HG03442 (cell line): Measurements from ENCODE around the gene ABHD16A.

Source experiments
- ATAC-seq: cut with Tn5 transposase; IDR thresholded peaks from one replicate; pipeline ENCODE4 v1.9.1; 2021; ENCODE audit warnings: mild to moderate bottlenecking, moderate library complexity; ENCODE audit not compliant: unreplicated experiment

Gene ABHD16A

GRCh38 chr6:31732029-31732428 is 28.9 kb upstream of the ABHD16A start:
- ATAC-seq = no peak

DNA sequence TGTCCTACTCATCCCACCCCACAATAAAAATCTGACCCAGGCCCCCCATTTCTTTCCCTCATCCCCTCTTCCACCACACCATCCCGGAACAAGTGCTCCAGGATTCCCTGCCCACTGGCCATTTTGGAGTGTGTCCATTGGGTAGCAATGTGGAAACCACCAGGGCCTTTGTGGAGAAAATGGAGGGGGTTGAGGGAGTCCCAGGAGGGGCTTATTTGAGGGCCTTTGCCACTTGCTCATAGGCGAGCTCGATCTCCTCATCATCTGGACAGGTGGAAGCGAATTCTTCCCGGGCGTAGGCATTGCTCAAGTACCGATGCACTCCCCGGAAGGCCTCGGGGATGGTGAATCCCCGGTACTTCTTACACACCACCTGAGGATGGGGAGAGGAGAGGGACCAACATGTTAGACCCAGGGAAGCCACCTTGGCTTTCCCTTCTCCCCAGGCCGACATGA is 27.5 kb upstream of the ABHD16A start:
- no peak for ATAC-seq

GRCh38 chr6:31729979-31730630 is 27.0 kb upstream of the ABHD16A start:
- ATAC-seq = no peak

DNA sequence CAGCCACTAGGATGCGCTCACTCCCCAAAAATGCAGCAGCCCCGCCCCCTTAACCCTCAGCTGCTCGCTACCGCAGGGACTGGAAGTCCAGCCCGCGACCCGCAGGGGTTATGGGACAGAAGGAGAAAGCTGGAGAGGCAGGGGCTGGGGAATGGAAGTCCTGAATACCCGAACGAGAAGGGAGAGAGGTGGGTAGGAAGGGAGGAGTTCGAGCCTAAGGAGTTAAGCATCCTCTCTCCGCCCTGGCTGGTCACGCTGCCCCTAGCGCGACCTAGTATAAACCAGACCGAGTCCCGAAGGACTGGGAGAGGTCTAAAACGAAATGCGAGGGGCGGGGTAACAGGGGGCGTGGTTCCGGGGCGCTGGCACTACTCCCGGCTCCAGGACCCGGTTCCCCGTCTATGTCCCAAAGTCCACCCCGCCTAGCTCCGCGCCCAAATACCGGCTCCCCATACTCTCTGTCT is 26.4 kb upstream of the ABHD16A start:
- ATAC-seq = peak; percentile 39

DNA sequence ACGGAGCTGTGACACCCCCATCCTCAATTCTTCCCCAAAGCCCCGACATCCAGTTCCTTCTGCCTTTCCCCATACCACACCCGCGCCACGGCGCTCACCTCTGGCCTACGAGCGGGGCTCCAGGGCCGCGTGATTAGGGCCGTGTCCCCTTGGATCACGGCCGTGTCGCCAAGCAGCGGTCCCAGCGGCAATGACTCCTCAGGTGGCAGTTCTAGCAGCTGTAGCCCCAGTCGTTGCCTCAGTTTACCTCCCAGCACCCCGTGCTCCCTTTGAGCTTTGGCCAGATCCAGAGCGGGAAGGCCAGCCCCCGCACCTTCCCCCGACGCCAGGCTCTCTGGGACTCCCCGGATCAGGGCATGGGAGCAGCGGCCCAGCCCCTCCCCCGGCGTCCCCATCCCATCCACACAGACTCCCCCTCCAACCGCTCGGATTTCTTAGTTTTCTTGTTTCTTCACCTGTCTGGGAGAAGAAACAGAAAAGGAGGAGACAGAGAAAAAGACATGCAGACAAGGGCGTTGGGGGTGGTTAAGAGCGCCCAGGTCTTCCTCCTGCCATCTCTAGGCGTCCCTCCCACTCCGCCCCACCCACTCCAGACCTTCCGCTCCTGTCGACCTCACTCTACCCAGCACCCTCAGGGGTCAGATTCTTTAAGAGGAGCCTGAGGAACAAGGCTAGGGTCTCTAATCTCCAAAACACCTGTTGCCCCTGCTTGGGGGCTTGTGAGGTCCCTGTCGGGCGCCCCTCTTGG is 25.8 kb upstream of the ABHD16A start, which contains the start of gene DDAH2:
DDAH2 (minus strand) TSS at position 533 of the 748 bp plus-strand sequence; CDS start at position 395, 138 bp downstream.
- ATAC-seq = no peak

GRCh38 chr6:31727717-31728671 is 24.9 kb upstream of the ABHD16A start:
- ATAC-seq = no peak

DNA sequence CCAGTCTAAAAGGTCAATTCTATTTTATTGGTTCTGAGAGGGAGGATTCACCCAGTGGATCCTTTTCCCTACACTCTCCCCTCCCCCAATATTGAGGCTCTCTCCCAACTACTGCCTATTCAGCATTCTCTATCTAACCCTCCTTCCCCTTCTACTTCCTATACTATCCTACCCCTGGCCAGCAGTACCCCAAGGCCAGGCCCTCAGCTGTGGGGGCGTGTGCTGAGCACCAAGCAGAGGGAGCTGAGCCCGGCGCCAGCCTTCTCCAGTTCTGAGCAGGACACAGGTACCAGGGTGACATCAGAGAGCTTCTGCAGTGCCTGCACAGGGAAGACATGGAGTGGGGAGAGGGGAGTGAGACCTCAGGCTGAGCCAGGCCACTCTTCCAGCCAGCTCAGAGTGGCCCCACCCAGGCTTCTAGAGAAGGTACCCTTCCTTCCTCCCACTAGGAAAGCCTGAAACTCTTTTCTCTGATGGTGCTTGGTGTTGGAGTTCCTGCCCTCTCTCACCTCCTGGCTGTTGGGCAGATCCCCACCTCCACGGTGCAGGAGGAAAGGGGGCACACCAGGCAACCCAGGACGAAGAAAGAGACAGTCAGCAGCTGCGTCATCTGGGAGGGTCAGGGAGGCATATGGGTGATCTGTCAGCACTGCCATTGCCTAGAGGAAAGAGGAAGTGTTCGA is 24.1 kb upstream of the ABHD16A start:
- ATAC-seq = no peak

GRCh38 chr6:31725502-31726350 is 22.6 kb upstream of the ABHD16A start:
- no peak for ATAC-seq

- ATAC-seq = no peak
Measured at GRCh38 chr6:31723980-31724691, 21.0 kb upstream of the ABHD16A start.

DNA sequence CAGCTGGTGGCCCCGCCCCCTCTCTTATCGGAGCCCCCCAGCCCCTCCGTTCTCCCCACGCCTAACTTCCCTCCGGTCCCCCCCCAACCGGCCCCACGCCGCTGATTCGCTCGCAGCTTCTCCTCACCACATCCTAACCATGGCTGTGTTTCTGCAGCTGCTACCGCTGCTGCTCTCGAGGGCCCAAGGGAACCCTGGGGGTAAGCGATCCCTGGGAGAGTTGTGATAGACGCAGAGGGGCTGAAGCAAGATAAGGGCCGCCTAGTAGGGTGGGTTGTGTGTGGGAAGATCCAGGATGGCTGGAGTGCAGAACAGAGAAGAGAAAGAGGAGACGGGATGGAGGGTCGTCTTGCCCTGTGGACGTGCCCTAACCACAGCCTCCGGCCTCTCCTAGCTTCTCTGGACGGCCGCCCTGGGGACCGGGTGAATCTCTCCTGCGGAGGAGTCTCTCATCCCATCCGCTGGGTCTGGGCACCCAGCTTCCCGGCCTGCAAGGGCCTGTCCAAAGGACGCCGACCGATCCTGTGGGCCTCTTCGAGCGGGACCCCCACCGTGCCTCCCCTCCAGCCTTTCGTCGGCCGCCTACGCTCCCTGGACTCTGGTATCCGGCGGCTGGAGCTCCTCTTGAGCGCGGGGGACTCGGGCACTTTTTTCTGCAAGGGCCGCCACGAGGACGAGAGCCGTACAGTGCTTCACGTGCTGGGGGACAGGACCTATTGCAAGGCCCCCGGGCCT is 20.3 kb upstream of the ABHD16A start, which contains the start of gene MPIG6B:
MPIG6B (plus strand) TSS at position 129 of the 735 bp plus-strand sequence; CDS start at position 140, 11 bp downstream.
- no peak for ATAC-seq

DNA sequence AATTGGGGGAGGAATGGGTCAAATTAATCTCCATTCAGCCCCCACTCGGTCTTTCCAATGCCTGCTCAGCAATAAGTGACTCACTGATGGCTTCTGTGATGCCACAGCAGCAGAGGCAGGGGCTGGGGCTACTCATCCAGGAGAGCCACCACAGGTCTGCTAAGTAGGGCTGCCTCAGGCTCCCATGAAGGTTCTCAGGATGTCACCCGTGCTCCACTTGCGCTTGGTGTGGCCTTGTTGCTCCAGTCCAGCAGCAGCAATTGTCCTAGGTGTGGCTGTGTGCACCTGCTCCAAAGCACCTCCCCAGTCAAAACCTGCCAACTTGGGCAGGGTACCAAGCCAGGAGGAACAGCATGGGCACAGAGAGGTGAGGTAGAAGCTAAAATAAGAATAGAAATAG is 19.0 kb upstream of the ABHD16A start:
- no peak for ATAC-seq

- no peak for ATAC-seq
Measured at GRCh38 chr6:31721351-31722020, 18.4 kb upstream of the ABHD16A start, which contains the start of gene LY6G6C. Gene LY6G6C, minus strand, starts transcription at chr6:31721746. Its CDS starts 67 bp downstream, at chr6:31721679.

DNA sequence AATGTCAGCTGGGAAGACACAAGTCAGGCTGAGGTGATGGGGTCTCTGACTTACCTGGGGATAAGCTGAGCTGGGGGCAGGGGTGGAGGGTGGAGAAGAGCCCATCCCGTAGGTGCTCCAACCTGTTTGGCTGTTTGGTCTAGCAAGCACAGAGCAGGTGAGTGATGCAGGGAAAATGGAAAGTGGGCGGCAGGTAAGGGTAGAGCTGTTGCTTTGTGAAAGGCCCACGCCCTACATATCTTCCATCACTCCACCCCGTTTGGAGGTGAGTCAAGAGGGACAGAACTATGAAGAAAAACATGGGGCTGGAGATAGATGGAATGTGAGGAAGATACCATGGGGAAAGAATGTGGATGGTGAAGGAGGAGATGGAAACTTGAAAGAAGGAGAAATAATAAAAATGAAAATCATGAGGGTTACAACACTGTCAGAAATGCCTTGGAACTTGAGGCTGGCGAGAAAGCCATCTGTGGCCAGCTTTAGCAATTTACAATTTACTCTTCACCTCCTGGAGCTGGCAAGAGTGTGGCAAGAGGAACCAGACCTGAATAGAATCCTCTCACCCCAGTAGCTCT is 17.2 kb upstream of the ABHD16A start:
- ATAC-seq = no peak

DNA sequence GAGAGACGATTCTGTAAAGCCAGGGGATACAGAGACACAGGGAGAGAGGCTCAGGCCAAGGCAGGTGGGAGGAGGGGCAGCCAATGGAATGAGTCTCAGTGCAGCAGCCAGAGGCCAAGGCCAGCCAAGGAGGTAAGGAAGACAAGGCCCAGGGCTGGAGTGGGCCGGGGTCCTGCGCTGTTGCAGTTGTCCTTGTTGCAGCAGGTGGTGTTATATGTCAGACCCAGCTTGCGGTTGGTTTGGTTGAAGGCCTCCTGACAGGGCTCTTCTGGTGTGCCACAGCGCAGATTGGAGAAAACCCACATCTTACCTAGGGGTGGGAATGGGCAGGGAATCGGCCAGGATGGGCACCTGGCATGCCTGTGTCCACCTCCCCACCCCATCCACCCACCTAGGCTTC is 15.9 kb upstream of the ABHD16A start:
- ATAC-seq = no peak

GRCh38 chr6:31718265-31718664 is 15.1 kb upstream of the ABHD16A start:
- ATAC-seq = no peak

DNA sequence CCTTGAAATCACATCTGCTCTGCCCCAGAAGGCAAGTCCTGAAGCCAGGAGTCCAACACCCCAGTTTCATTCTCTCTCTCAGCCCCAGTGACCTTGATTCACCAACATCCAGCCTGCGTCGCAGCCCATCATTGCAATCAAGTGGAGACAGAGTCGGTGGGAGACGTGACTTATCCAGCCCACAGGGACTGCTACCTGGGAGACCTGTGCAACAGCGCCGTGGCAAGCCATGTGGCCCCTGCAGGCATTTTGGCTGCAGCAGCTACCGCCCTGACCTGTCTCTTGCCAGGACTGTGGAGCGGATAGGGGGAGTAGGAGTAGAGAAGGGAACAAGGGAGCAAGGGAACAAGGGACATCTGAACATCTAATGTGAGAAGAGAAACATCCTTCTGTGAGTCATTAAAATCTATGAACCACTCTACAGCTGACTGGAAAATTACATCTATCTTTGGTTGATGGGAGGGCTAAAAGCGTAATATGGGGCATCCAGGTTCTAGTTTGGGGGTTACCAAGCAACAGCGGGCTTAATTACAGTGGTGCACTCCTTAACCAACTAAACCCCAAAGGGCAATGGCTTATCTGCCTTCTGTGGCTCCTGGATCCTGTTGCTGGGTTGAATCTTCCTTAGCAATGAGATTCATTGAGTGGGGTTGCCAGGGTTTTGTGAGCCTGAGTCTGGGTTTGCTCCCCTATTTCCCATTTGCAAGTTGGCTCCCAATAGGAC is 14.5 kb upstream of the ABHD16A start:
- no peak for ATAC-seq
